Activated CD4-positive, alpha-beta T cell treated with anti-CD3 and anti-CD28 coated beads for 1 hour (primary cell): ENCODE measurements around the gene PACSIN3.
"Not testable (repeated sequence)": the region's sequence is repeated elsewhere in the genome, so short reads cannot be mapped to it uniquely, and the experiment has no call there.

Experiments
- DNase-seq: peaks from one replicate; pipeline ENCODE4 v3.0.0-alpha.2; 2020

The PACSIN3 gene

GRCh38 chr11:47191137-47191536 is 4.9 kb upstream of the PACSIN3 start:
- DNase-seq, result not testable (repeated sequence)

DNA sequence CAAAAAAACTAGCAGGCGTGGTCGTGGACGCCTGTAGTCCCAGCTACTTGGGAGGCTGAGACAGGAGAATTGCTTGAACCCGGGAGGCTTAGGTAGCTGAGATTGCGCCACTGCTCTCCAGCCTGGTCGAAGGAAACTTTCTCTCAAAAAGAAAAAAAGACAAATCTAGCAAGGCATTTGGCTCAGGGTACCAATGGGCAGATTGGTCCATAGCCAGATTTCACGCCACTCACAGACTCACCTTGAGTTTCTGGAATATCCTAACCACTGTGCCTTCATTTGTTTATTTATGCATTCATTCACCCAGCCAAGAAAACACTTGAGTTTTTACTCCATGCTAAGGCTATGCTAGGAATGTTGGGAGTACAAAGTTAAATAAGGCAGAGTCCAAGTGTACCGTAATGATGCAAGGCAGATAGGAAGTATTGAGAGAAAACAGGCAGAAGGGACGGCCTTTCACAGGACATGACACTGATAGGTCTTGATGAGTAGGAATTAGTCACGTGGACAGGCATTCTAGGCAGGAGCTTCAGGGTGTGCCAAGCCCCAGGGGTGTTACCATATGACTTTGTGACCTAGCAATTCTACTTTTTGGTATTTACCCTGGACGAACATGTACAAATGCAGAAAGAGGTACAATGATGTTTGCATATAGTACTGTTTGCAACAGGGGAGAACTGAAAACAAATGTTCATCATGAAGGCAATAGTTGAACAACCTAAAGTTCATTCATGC is 3.0 kb upstream of the PACSIN3 start:
- DNase-seq, result no peak

DNA sequence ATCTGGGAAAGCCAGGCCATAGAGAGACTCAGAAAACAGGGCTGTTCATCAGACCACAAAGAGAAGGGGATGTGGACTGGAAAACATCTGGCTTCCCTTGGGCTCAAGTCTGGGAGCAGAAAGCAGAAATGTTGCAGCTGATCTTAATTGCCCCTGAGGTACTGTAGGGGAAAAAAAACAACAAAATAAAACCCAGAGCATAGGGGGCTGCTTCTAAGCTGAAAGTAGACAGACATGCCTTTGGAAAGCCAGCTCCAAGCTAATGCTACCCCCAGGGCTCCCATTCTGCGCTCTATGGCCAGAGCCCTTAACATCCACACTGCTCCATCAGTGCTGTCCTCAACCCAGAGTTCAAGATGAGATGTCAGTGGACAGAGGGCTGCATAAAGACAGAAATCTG is 2.0 kb upstream of the PACSIN3 start:
- no peak for DNase-seq

- DNase-seq, result no peak
These were observed 1.5 kb upstream of the PACSIN3 start for GRCh38 chr11:47187723-47188122.

DNA sequence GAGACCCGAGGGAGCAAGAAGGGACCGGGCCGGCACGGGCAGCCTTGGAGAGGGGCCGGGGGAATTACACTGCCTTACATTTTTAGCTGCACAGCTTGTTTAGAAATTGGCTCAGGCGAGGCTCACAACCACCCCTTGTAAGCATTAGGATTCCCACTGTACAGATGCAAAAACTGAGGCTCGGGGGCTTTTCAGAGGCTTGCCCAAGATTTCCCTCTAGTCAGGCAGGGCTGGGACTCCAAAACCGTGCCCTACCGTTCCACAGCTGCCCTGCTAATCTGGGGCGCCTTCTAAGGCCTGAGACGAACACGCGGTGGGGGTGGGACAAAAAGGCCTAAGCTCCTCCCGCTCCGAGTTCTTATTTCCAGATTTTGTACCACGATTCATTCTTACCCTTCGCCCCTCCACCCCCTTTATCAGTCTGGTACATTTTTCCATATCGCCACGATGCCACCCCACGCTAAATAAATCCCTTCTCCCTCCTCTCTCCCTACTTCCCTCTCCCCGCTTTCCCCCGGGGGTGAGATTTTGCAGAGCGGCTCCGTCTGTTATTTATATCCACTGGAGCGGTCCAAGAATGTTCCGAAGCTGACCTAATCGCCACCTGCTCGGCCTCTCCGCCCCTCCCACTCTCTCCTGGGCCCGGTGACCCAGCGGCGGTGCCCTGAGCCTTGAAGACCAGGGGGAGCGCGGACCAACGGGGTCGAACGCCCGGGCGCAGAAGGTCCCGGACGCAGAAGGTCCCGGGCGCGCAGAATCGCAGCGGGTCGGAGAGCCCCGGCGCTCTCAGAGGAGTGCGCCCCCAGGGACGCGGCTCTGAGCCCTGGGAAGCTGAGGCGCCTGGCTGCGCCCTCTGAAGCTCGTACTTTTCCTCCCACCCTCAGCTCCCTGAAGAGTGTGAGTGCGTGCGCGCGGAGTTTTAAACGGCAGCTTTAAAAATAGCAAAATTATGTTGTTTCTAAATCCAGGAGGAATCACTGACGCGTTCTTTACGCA is 764 bp upstream of the PACSIN3 start:
- DNase-seq, result no peak

GRCh38 chr11:47185305-47186075 is 744 bp downstream of the PACSIN3 start:
- no peak for DNase-seq

DNA sequence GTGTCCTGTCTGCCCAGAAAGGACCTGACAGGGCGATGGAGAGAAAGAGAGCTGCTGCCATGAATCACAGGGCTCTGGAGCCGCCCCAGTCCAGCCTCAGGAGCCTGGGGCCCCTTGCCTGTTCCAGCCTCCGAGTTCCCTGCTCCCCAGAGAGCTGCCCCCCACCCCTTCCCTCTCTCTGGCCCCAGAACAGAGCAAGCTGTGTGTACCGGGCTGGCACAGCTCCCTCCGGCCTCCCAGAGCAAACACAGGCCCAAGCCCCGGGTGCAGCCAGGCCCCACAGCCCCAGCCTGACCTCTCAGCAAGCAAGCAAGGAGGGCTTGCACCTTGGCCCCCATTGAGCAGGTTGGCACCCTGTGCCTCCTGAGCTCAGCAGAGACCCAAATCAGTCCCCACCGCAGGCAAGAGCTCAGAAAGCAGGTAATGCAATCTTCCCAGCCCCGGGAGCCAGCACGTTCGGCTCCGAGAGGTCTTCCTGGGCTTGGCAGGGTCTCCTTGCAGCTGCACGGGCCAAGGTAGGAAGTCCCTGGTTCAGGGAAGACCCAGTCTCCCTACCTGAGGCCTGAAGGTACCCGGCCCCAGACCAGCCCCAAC is 1.4 kb downstream of the PACSIN3 start:
- DNase-seq, result no peak

DNA sequence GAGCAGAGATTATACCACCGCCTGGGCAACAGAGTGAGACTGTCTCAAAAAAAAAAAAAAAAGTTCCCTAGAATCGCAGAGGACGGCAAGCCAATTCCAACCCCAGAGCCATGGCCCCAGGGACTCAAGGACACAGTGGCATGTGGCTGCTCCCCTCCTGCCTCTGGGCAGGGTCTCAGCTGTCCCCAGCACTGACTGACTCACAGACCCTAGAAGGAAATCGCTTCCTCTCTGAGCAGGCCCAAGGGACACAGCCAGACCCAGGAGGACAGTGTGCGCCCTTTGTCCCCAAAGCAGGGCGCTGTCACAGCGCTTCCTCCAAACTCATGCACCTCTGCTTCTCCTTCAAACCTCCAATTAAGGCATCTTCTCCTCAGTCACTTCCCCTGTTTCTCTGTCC is 2.3 kb downstream of the PACSIN3 start:
- no peak for DNase-seq

DNA sequence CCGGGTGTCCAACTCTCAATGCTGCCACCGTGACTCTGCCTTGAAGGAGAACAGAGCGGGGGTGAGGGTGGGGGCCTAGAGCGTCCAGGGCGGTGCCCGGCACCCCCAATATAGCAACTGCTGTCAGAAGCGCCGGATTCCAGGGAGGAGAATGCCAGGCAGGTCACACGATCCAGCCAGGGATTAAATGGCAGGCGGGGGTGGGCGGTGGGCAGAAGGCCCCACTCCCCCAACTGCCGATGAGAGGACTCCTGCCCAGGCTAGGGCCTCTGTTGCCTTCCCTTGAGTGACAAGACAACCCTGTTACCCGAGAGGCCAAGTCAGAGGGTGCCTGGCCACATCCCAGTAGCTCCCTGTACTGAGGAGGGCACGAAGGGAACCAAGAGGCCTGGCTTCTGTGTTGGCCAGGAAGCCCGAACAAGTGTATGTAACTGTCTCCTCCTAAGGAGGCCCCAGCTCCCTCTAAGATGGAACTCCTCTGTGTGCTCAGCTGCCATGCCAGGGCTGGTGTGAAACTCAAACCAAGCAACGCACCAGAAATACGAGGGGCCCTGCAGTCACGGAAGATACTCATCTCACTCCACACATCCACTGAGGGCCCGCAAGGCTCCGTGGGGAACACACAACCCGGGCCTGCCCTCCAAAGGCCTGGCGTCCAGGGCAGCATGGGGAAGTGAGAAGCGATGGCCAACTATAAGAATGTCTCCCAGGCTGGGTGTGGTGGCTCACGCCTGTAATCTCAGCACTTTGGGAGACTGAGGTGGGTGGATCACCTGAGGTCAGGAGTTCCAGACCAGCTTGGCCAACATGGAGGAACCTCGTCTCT is 3.0 kb downstream of the PACSIN3 start:
- DNase-seq, result no peak

DNA sequence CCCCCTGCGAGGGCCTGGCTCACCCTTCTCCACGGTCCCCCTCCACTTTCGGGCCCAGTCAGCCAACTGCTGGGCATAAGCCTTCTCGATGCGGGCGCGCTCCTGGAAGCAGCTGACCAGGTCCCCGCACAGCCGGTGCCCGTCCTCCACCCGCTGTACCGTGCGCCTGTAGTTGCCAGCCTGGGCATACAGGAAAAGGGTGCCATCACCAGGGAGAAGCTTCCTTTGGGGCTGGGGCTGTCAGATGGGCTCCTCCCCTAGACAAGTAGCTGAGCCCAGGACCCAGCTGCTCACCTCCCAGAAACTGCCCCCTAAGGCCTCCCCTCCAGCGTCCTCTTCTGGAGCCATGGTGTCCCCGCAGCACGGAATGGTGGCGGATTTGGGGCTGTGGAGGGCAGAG is 3.9 kb downstream of the PACSIN3 start:
- no peak for DNase-seq

- no peak for DNase-seq
These were observed 5.0 kb downstream of the PACSIN3 start for GRCh38 chr11:47181271-47181670.

DNA sequence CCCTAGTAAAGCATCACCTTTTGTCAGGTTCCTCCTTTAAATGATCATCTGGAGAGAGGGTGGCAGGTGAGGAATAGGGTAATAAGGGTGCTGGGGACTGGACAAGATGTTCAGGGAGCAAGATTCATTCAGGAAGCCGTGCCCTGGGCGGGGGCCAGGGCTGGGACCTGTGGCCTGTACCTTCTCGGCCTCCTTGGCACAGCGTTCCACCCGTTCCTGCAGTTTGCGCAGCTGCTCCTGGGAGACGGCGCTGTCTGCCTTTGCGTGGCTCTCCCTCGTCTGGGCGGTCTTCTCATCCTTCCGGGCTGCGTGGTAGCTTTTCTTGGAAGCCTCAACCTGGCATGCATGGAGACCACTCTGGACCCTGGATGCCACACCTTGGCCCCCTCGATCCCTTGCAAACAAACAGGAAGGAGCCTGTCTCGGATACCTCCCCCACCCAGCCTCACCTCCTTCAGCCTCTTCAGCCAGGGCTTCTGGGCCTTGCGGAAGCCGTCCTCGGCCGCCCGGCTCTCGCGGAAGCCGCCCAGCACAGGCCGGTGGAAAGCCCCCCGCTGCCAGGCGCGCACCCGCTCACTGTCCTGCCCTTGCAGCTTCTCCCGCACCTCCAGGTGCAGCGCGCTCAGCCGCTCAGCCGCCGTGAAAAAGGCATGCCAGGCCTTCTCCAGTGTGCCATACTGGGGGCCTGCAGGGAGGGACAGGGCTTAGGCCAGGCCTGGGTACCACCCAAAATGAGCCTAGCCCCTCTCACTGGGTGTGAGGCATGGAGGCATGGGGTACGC is 6.0 kb downstream of the PACSIN3 start:
- no peak for DNase-seq

- DNase-seq, result no peak
These were observed 6.6 kb downstream of the PACSIN3 start for GRCh38 chr11:47179655-47179991.

DNA sequence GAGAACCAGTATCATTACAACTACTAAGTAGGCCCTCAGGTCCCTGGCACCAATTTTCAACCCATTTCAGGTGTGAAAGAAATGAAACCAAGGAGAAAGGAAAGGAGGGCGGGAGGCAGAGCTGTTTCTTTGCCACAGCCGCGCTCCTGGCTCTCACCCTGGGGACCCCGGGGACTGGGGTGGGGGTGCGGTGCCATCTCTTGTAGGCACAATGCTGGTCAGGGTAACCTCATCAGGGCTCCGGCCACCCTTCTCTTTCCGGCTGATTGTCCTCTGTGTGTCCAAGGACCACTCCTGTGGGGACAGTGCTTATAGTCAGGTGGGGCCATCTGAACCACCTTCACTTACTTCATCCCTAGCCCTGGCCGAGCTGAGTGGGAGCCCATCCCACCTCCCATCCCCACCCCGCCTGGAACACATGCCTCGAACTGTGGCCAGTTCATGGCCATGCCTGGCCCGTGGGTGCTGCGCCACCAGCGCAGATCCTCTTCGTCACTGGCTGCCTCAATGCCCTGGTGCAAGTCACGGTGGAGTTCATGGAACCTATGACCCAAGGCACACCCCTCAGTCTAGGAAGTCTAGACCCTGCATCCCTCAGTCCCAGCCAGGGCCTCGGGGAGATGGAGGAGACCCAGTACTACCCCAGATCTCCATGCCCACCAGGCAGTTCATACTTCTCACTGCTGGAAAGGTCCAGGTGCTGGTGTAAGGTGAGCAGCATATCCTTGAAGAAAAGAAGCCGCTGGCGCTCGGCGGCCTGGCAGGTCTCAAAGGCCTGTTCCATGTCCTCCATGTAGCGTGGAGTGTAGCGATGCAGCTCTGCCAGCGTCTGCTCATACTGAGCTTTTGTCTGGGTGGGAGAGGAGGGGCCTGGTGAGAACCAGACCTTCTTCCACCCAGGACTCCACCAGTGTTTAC is 7.2 kb downstream of the PACSIN3 start:
- DNase-seq, result no peak

DNA sequence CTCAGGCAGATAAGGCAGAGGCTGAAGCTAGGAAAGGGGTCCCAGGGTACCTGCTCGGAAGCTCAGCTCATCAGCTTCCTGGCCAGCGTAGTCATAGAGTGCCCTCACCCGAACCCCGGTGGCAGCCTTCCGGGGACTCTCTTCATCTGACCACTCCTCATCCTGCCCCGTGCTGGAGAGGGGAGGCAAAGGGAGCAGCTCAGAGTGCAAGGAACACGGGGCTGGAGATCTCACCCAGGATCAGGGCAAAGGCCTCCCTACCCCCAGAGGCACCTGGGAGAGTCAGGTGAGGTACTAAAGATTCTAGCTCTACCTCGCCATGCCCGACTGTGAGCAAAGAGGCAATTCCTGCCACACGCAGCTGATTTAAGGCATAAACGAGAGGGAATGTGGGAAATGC is 7.9 kb downstream of the PACSIN3 start:
- DNase-seq, result no peak

- DNase-seq, result no peak
These were observed 8.4 kb downstream of the PACSIN3 start for GRCh38 chr11:47177846-47178245.

- DNase-seq, result peak; percentile 58
These were observed 8.9 kb downstream of the PACSIN3 start for GRCh38 chr11:47177229-47177845.

- DNase-seq, result peak; percentile 94
These were observed 9.7 kb downstream of the PACSIN3 start, which contains the start of gene ARFGAP2 for GRCh38 chr11:47176328-47177228. Gene ARFGAP2, minus strand, starts transcription at chr11:47176879. Its CDS starts 26 bp downstream, at chr11:47176853.
